ELF-1 (cell line): ENCODE data around the gene BLID.

Experiments
- DNase-seq: peaks from one replicate; pipeline ENCODE4 v3.0.0-alpha.2; 2016; ENCODE audit warnings: low read depth, low spot score

Gene BLID

GRCh38 chr11:122140500-122140899, 24.5 kb upstream of the BLID start:
- no peak for DNase-seq

GRCh38 chr11:122139595-122139866, 23.5 kb upstream of the BLID start:
- no peak for DNase-seq

GRCh38 chr11:122138744-122139594, 23.0 kb upstream of the BLID start:
- no peak for DNase-seq

GRCh38 chr11:122137078-122137793, 21.2 kb upstream of the BLID start:
- DNase-seq, result no peak

- DNase-seq, result no peak
Observed at GRCh38 chr11:122131126-122131525, 15.1 kb upstream of the BLID start.

GRCh38 chr11:122128146-122128545, 12.1 kb upstream of the BLID start:
- DNase-seq, result no peak

GRCh38 chr11:122127020-122127419, 11.0 kb upstream of the BLID start:
- no peak for DNase-seq

GRCh38 chr11:122126024-122126688, 10.1 kb upstream of the BLID start:
- no peak for DNase-seq

- DNase-seq, result no peak
Observed at GRCh38 chr11:122123263-122123929, 7.4 kb upstream of the BLID start.

- no peak for DNase-seq
Observed at GRCh38 chr11:122122179-122122578, 6.2 kb upstream of the BLID start.

GRCh38 chr11:122120096-122120495, 4.1 kb upstream of the BLID start:
- DNase-seq, result no peak

- DNase-seq, result no peak
Observed at GRCh38 chr11:122116591-122116990, 576 bp upstream of the BLID start.

- no peak for DNase-seq
Observed at GRCh38 chr11:122114976-122115375, 1.0 kb downstream of the BLID start.

- peak; percentile 8 for DNase-seq
Observed at GRCh38 chr11:122113836-122114825, 1.9 kb downstream of the BLID start.

GRCh38 chr11:122112470-122113365, 3.3 kb downstream of the BLID start:
- DNase-seq, result no peak

GRCh38 chr11:122109932-122110331, 6.1 kb downstream of the BLID start:
- DNase-seq, result no peak

GRCh38 chr11:122108828-122109227, 7.2 kb downstream of the BLID start:
- DNase-seq, result no peak

- peak; percentile 58 for DNase-seq
Observed at GRCh38 chr11:122108192-122108799, 7.7 kb downstream of the BLID start.

- DNase-seq, result no peak
Observed at GRCh38 chr11:122107566-122107965, 8.4 kb downstream of the BLID start.
